HepG2 (cell line): Measurements from ENCODE around the gene CD44.

ENCODE experiments used
- NONO ChIP-seq, 2 experiments: fragments of 450-650 bp in 1 of 2; sonication (generic) in 1 of 2; formaldehyde crosslinking in 1 of 2; IDR thresholded peaks in 1 of 2; conservative IDR thresholded peaks in 1 of 2; 2 replicates each; pipeline versions ENCODE4 v1.6.1 to v1.8.0; 2017 to 2022; ENCODE audit warnings: mild to moderate bottlenecking in 1 of 2, missing genetic modification reagents in 1 of 2, moderate library complexity in 1 of 2
- PRPF4 ChIP-seq: fragments of 200-400 bp; formaldehyde crosslinking; IDR thresholded peaks from 2 replicates; pipeline ENCODE4 v1.6.1; 2016; ENCODE audit warnings: low read length, low read depth; ENCODE audit not compliant: poor library complexity, severe bottlenecking
- RAD21 ChIP-seq: fragments of 450-650 bp; formaldehyde crosslinking; IDR thresholded peaks from 2 replicates; pipeline ENCODE4 v1.5.0; 2020; ENCODE audit warnings: mild to moderate bottlenecking
- TCF7 ChIP-seq: sonication (generic); IDR thresholded peaks from 2 replicates; pipeline ENCODE4 v1.6.1; 2016; ENCODE audit warnings: antibody characterized with exemption, low read depth
- ZBTB20 ChIP-seq: sonication (generic); formaldehyde crosslinking; IDR thresholded peaks from 2 replicates; pipeline ENCODE4 v1.8.1; 2023; ENCODE audit warnings: missing genetic modification reagents, low read depth, mild to moderate bottlenecking, borderline replicate concordance
- ZHX1 ChIP-seq: sonication (generic); formaldehyde crosslinking; IDR thresholded peaks from 2 replicates; pipeline ENCODE4 v1.8.1; 2022; ENCODE audit warnings: low read depth, mild to moderate bottlenecking, missing genetic modification reagents
- TF ChIP-seq, protein P1 (sequence below): sonication (generic); formaldehyde crosslinking; IDR thresholded peaks from 2 replicates; pipeline ENCODE4 v1.5.0; 2020; ENCODE audit warnings: mild to moderate bottlenecking, missing genetic modification reagents, moderate library complexity

DNA sequence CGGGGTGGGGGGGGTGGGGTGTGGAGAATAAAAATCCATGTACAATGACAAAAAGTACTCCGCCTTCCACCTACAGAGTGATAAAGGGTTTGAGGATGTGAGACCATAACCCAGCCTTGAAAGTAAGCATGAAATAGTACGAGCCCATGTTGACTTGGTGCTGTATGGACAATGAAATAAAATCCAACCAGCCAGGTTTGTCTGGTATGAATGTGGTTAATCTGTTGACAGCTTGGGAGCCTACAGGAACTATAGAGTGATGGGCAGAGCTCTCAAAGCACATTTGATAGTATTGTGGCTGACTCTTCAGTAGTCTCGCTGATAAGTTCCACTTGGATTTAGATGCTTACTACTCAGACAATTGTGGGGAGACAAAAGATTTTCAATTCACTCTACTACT is 48.8 kb upstream of the CD44 start:
- TF ChIP-seq, protein P1, sequence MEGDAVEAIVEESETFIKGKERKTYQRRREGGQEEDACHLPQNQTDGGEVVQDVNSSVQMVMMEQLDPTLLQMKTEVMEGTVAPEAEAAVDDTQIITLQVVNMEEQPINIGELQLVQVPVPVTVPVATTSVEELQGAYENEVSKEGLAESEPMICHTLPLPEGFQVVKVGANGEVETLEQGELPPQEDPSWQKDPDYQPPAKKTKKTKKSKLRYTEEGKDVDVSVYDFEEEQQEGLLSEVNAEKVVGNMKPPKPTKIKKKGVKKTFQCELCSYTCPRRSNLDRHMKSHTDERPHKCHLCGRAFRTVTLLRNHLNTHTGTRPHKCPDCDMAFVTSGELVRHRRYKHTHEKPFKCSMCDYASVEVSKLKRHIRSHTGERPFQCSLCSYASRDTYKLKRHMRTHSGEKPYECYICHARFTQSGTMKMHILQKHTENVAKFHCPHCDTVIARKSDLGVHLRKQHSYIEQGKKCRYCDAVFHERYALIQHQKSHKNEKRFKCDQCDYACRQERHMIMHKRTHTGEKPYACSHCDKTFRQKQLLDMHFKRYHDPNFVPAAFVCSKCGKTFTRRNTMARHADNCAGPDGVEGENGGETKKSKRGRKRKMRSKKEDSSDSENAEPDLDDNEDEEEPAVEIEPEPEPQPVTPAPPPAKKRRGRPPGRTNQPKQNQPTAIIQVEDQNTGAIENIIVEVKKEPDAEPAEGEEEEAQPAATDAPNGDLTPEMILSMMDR (CRISPR knock-in tag): no peak
- TF ChIP-seq ZBTB20 (CRISPR knock-in tag): no peak
- no peak for TF ChIP-seq ZHX1 (CRISPR knock-in tag)
- no peak for TF ChIP-seq TCF7
- no peak for TF ChIP-seq RAD21 (CRISPR knock-in tag)
- TF ChIP-seq PRPF4: no peak
- TF ChIP-seq NONO (IDR thresholded peaks at IDR 0.05): no peak
- TF ChIP-seq NONO (CRISPR knock-in tag; conservative IDR thresholded peaks at IDR 0.05): no peak
